KMS-11 (cell line): ENCODE data around the gene PIP4K2A.

Source experiments
- H2AFZ ChIP-seq: fragments of 200-600 bp; sonication (generic); 2 replicates; pipeline ENCODE4 v1.6.1; 2016; ENCODE audit warnings: antibody characterized with exemption, mixed run types, low read depth
- H3K27ac ChIP-seq: fragments of 200-600 bp; sonication (generic); 2 replicates; pipeline ENCODE4 v1.6.1; 2016; ENCODE audit warnings: mild to moderate bottlenecking, mixed run types
- H3K27me3 ChIP-seq: fragments of 200-600 bp; sonication (generic); 2 replicates; pipeline ENCODE4 v1.6.1; 2017; ENCODE audit warnings: mild to moderate bottlenecking, low read depth, mixed run types, moderate library complexity; ENCODE audit not compliant: insufficient read depth
- H3K36me3 ChIP-seq: fragments of 200-600 bp; sonication (generic); 2 replicates; pipeline ENCODE4 v1.6.1; 2017; ENCODE audit warnings: mild to moderate bottlenecking, mixed run types; ENCODE audit not compliant: insufficient read depth
- H3K4me1 ChIP-seq: fragments of 200-600 bp; sonication (generic); 2 replicates; pipeline ENCODE4 v1.6.1; 2016; ENCODE audit warnings: mild to moderate bottlenecking, low read depth, mixed run types; ENCODE audit not compliant: poor library complexity, severe bottlenecking
- H3K4me2 ChIP-seq: fragments of 200-600 bp; sonication (generic); 2 replicates; pipeline ENCODE4 v1.7.0; 2016; ENCODE audit warnings: mild to moderate bottlenecking, mixed run types
- H3K4me3 ChIP-seq: fragments of 200-600 bp; sonication (generic); IDR thresholded peaks from 2 replicates; pipeline ENCODE4 v1.6.1; 2017; ENCODE audit warnings: low read depth, low read length, mixed read lengths; ENCODE audit not compliant: insufficient read depth
- H3K79me2 ChIP-seq: fragments of 200-600 bp; sonication (generic); 2 replicates; pipeline ENCODE4 v1.6.1; 2016; ENCODE audit warnings: low read depth, mixed run types; ENCODE audit not compliant: insufficient read depth
- H3K9ac ChIP-seq: fragments of 200-600 bp; sonication (generic); 2 replicates; pipeline ENCODE4 v1.6.1; 2016; ENCODE audit warnings: mild to moderate bottlenecking, mixed run types
- H4K20me1 ChIP-seq: fragments of 200-600 bp; sonication (generic); 2 replicates; pipeline ENCODE4 v1.6.1; 2016; ENCODE audit warnings: mild to moderate bottlenecking, mixed run types; ENCODE audit not compliant: insufficient read depth
- CTCF ChIP-seq: fragments of 200-600 bp; sonication (generic); conservative IDR thresholded peaks from 2 replicates; pipeline ENCODE4 v1.6.1; 2017; ENCODE audit warnings: low read depth, mild to moderate bottlenecking, antibody characterized with exemption, low read length, moderate library complexity, mixed read lengths

The PIP4K2A gene

GRCh38 chr10:22629852-22630233, 84.5 kb downstream of the PIP4K2A start:
- Histone ChIP-seq H3K79me2 (peaks cover 89% of the 10 kb centered on the region), H4K20me1 (no peaks in the 10 kb centered on the region)

GRCh38 chr10:22629126-22629525, 85.3 kb downstream of the PIP4K2A start:
- H3K4me1 ChIP-seq = peaks cover 96% of the 10 kb centered on the region
- no peak for TF ChIP-seq CTCF
- peak overlapping the region; percentile 58 for H3K9ac ChIP-seq
- H3K27me3 ChIP-seq = no peaks in the 10 kb centered on the region
- no peaks in the 10 kb centered on the region for H4K20me1 ChIP-seq
- H2AFZ ChIP-seq = no peak overlapping the region
- no peak overlapping the region for H3K4me3 ChIP-seq
- H3K79me2 ChIP-seq = peaks cover 89% of the 10 kb centered on the region
- peak overlapping the region; percentile 95 for H3K27ac ChIP-seq
- no peaks in the 10 kb centered on the region for H3K36me3 ChIP-seq
- H3K4me2 ChIP-seq = peak overlapping the region; percentile 99

More at GRCh38 chr10:22629852-22630233, 84.5 kb downstream of the PIP4K2A start:
- Histone ChIP-seq H3K4me2 (peak overlapping the region; percentile 99), H3K27ac (peak overlapping the region; percentile 95), H3K4me3 (no peak overlapping the region), H2AFZ (no peak overlapping the region), H3K4me1 (peaks cover 96% of the 10 kb centered on the region), H3K9ac (peak overlapping the region; percentile 58), H3K36me3 (no peaks in the 10 kb centered on the region), H3K27me3 (no peaks in the 10 kb centered on the region)
- no peak for TF ChIP-seq CTCF

- Histone ChIP-seq H3K4me1 (peaks cover 96% of the 10 kb centered on the region), H3K9ac (peak overlapping the region; percentile 58; the same call in 1 of the 2 replicates), H4K20me1 (no peaks in the 10 kb centered on the region), H2AFZ (no peak overlapping the region), H3K36me3 (no peaks in the 10 kb centered on the region), H3K27ac (peak overlapping the region; percentile 95), H3K4me3 (no peak overlapping the region), H3K79me2 (peaks cover 89% of the 10 kb centered on the region), H3K4me2 (peak overlapping the region; percentile 99), H3K27me3 (no peaks in the 10 kb centered on the region)
- no peak for TF ChIP-seq CTCF
Observed at GRCh38 chr10:22628309-22628708, 86.1 kb downstream of the PIP4K2A start.

- peaks cover 94% of the 10 kb centered on the region for H3K4me1 ChIP-seq
- no peaks in the 10 kb centered on the region for H4K20me1 ChIP-seq
- no peaks in the 10 kb centered on the region for H3K36me3 ChIP-seq
- peak overlapping the region; percentile 28; the same call in 1 of the 2 replicates for H3K27ac ChIP-seq
- H3K4me3 ChIP-seq = no peak overlapping the region
- TF ChIP-seq CTCF = no peak
- peaks cover 89% of the 10 kb centered on the region for H3K79me2 ChIP-seq
- no peak overlapping the region for H3K9ac ChIP-seq
- H2AFZ ChIP-seq = no peak overlapping the region
- H3K27me3 ChIP-seq = no peaks in the 10 kb centered on the region
- H3K4me2 ChIP-seq = peak overlapping the region; percentile 99
Observed at GRCh38 chr10:22626784-22627183, 87.6 kb downstream of the PIP4K2A start.
